C4-2B (cell line): ENCODE results near the gene NLRC5.

Source experiments
- ZFX ChIP-seq: fragments of 450-650 bp; IDR thresholded peaks from 2 replicates; pipeline ENCODE4 v1.6.1; 2017
- TF ChIP-seq, protein P1 (sequence below): fragments of 450-650 bp; conservative IDR thresholded peaks from 2 replicates; pipeline ENCODE4 v1.5.1; 2017; ENCODE audit warnings: mild to moderate bottlenecking

DNA sequence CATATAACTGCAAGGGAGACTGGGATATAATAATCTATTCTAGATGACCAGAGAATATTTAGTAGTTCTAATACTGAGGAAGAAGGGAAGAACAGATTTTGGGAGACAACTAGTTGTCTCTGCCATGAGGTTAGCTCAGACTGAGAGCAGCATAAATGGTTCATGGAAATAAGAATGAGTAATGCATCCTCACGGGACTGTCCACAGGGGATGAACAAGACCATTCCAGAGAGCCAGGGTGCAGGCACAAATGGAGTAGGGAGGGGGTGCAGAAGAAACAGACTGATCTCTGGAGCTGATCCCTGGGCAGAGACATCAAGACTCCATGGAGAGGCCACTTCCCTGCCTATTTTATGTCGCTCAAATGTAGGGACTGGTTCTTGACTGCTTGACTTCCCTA, 30.4 kb downstream of the NLRC5 start:
- TF ChIP-seq, protein P1, sequence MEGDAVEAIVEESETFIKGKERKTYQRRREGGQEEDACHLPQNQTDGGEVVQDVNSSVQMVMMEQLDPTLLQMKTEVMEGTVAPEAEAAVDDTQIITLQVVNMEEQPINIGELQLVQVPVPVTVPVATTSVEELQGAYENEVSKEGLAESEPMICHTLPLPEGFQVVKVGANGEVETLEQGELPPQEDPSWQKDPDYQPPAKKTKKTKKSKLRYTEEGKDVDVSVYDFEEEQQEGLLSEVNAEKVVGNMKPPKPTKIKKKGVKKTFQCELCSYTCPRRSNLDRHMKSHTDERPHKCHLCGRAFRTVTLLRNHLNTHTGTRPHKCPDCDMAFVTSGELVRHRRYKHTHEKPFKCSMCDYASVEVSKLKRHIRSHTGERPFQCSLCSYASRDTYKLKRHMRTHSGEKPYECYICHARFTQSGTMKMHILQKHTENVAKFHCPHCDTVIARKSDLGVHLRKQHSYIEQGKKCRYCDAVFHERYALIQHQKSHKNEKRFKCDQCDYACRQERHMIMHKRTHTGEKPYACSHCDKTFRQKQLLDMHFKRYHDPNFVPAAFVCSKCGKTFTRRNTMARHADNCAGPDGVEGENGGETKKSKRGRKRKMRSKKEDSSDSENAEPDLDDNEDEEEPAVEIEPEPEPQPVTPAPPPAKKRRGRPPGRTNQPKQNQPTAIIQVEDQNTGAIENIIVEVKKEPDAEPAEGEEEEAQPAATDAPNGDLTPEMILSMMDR = no peak
- no peak for TF ChIP-seq ZFX
